K562 (cell line): ENCODE measurements around the gene FAM177B.

Source experiments
- ETV6 ChIP-seq, 3 experiments: fragments of 150-350 bp in 1 of 3; sonication (generic) in 1 of 3; formaldehyde crosslinking in 1 of 3; IDR thresholded peaks; 2 replicates each; pipeline versions ENCODE4 v1.6.1 to v1.8.0; 2014 to 2022; ENCODE audit warnings: borderline replicate concordance in 2 of 3, low read depth in 2 of 3, antibody characterized with exemption in 1 of 3, low read length in 1 of 3, mild to moderate bottlenecking in 1 of 3, missing genetic modification reagents in 1 of 3
- HDAC2 ChIP-seq: fragments of 450-650 bp; IDR thresholded peaks from 2 replicates; pipeline ENCODE4 v1.6.1; 2016; ENCODE audit warnings: mild to moderate bottlenecking
- HIVEP1 ChIP-seq: fragments of 250-450 bp; sonication (Bioruptor Pico); IDR thresholded peaks from 2 replicates; pipeline ENCODE4 v1.4.0; 2020; ENCODE audit warnings: mild to moderate bottlenecking
- PBX2 ChIP-seq, 2 experiments: IDR thresholded peaks in 1 of 2; conservative IDR thresholded peaks in 1 of 2; 2 replicates each; pipeline ENCODE4 v1.6.1; 2016; ENCODE audit warnings: low read depth in 2 of 2, mild to moderate bottlenecking in 1 of 2, missing compliant biosample characterization in 1 of 2, missing genetic modification characterization in 1 of 2, moderate library complexity in 1 of 2
- SMAD4 ChIP-seq: fragments of 250-450 bp; sonication (Bioruptor Pico); conservative IDR thresholded peaks from 2 replicates; pipeline ENCODE4 v1.8.0; 2021; ENCODE audit warnings: inconsistent platforms, mild to moderate bottlenecking, moderate library complexity
- SMC3 ChIP-seq: conservative IDR thresholded peaks from 2 replicates; pipeline ENCODE4 v1.6.1; 2011; ENCODE audit warnings: low read depth, low read length, improper control_type of control experiment; ENCODE audit not compliant: insufficient read depth
- SREBF1 ChIP-seq: fragments of 150-350 bp; IDR thresholded peaks from 2 replicates; pipeline ENCODE4 v1.6.1; 2014; ENCODE audit warnings: antibody characterized with exemption, low read depth, low read length, borderline replicate concordance
- TEAD1 ChIP-seq, 2 experiments: fragments of 450-650 bp in 1 of 2; sonication (generic) in 1 of 2; formaldehyde crosslinking; IDR thresholded peaks; 2 replicates each; pipeline versions ENCODE4 v1.4.0 to v1.8.0; 2020 to 2022; ENCODE audit warnings: mild to moderate bottlenecking in 2 of 2, missing genetic modification reagents in 1 of 2
- TF ChIP-seq, protein P1 (sequence below): sonication (generic); formaldehyde crosslinking; IDR thresholded peaks from 2 replicates; pipeline ENCODE4 v1.8.0; 2022; ENCODE audit warnings: mild to moderate bottlenecking, low read depth, missing genetic modification reagents

DNA sequence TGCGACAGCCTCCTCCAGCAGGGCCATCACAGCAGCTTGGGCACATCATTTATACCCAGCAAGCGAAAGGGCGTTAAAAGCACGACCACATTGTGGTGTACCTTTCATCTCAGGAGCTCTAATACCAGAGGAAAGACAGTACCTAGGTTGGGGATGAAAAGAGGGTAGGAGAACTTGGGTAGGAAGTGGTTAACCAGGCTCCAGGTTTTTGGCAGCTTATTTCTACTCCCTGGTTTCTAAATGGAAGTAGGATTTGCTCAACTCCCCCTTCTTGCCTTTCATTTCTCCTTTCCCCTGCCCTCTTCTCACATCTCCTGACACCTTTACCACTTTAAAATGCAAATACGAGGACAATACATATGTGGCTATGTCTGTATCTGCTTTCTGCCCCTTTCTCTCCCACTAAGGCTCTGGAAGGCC, 30.2 kb downstream of the FAM177B start:
- TF ChIP-seq SMC3 (no peak), HIVEP1 (no peak), HDAC2 (no peak), ETV6 (IDR thresholded peaks at IDR 0.05; ENCODE audit: borderline replicate concordance in 1 of 2, low read depth in 2 of 2, low read length in 1 of 2) (no peak), ETV6 (CRISPR knock-in tag; IDR thresholded peaks at IDR 0.05; ENCODE audit: borderline replicate concordance) (no peak), PBX2 (CRISPR knock-in tag; IDR thresholded peaks at IDR 0.05; ENCODE audit: low read depth) (no peak), PBX2 (tag; conservative IDR thresholded peaks at IDR 0.05; ENCODE audit: low read depth) (no peak), SREBF1 (no peak), TEAD1 (CRISPR knock-in tag; IDR thresholded peaks at IDR 0.05) (no peak), SMAD4 (CRISPR knock-in tag) (no peak)
- TF ChIP-seq, protein P1, sequence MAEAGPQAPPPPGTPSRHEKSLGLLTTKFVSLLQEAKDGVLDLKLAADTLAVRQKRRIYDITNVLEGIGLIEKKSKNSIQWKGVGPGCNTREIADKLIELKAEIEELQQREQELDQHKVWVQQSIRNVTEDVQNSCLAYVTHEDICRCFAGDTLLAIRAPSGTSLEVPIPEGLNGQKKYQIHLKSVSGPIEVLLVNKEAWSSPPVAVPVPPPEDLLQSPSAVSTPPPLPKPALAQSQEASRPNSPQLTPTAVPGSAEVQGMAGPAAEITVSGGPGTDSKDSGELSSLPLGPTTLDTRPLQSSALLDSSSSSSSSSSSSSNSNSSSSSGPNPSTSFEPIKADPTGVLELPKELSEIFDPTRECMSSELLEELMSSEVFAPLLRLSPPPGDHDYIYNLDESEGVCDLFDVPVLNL (CRISPR knock-in tag): no peak
